H1 (cell line): ENCODE results near the gene PSMD13. TPM values are rescaled to one million over a fixed set of nuclear protein-coding genes. Genes with fewer than 3 reads are reported as not detected.

Source experiments
- CTCF ChIA-PET: fragments of 300-600 bp; sonication (Branson Sonifier 250); formaldehyde crosslinking; loops from one replicate; lab custom pipeline; 2021; ENCODE audit not compliant: partially characterized antibody; lab: Charles Lee
- POLR2A ChIA-PET: fragments of 300-600 bp; sonication (Branson Sonifier 250); formaldehyde crosslinking; loops from one replicate; lab custom pipeline; 2021; ENCODE audit warnings: inconsistent platforms; ENCODE audit not compliant: partially characterized antibody; lab: Charles Lee
- DNase-seq, 2 experiments: peaks; one replicate each; pipeline versions ENCODE4 v3.0.0 to v3.0.0-alpha.2; 2010 to 2022; ENCODE audit warnings: low spot score in 2 of 2, low read depth in 1 of 2, mixed read lengths in 1 of 2
- FAIRE-seq: peaks from 2 replicates; lab custom pipeline; 2011; peaks lifted over from hg19 to GRCh38; lab: Jason Lieb, UNC
- H2AFZ ChIP-seq: 2 replicates; pipeline ENCODE4 v1.8.1; 2012; ENCODE audit warnings: low read length, inconsistent platforms
- H2AK5ac ChIP-seq: 2 replicates; pipeline ENCODE4 v1.6.1; 2013; ENCODE audit warnings: low read depth, low read length
- H2BK120ac ChIP-seq: replicated peaks from 2 replicates; pipeline ENCODE3; 2013; ENCODE audit warnings: low read depth, low read length, inconsistent platforms
- H2BK12ac ChIP-seq: 2 replicates; pipeline ENCODE4 v1.6.1; 2013; ENCODE audit warnings: low read depth, low read length
- H2BK15ac ChIP-seq: 2 replicates; pipeline ENCODE4 v1.6.1; 2013; ENCODE audit warnings: low read length
- H2BK20ac ChIP-seq: 2 replicates; pipeline ENCODE4 v1.6.1; 2013; ENCODE audit warnings: low read length
- H2BK5ac ChIP-seq: 2 replicates; pipeline ENCODE4 v1.6.1; 2013; ENCODE audit warnings: low read depth, low read length
- H3K14ac ChIP-seq: 2 replicates; pipeline ENCODE4 v1.6.1; 2013; ENCODE audit warnings: inconsistent platforms; ENCODE audit not compliant: insufficient read length
- H3K18ac ChIP-seq: 2 replicates; pipeline ENCODE4 v1.6.1; 2013; ENCODE audit warnings: low read length; ENCODE audit errors: extremely low read depth
- H3K23ac ChIP-seq: 2 replicates; pipeline ENCODE4 v1.6.1; 2013; ENCODE audit warnings: inconsistent platforms; ENCODE audit not compliant: insufficient read length
- H3K23me2 ChIP-seq: 2 replicates; pipeline ENCODE4 v1.6.1; 2013; ENCODE audit warnings: low read depth, low read length
- H3K27ac ChIP-seq: 2 replicates; pipeline ENCODE4 v1.6.1; 2011; ENCODE audit warnings: low read depth, low read length, inconsistent platforms
- H3K27me3 ChIP-seq, 4 experiments: replicated peaks in 1 of 4; 1 replicate in 1 of 4; 2 replicates in 3 of 4; pipeline versions ENCODE4 v1.6.1 to v1.8.1; 2011 to 2013; ENCODE audit warnings: low read length in 3 of 4, mild to moderate bottlenecking in 3 of 4, inconsistent platforms in 2 of 4, mixed read lengths in 2 of 4, moderate library complexity in 1 of 4; ENCODE audit not compliant: control insufficient read depth in 3 of 4, insufficient read depth in 3 of 4; ENCODE audit errors: extremely low read depth in 1 of 4
- H3K36me3 ChIP-seq, 4 experiments: 2 replicates each; pipeline versions ENCODE4 v1.6.1 to v1.8.1; 2011 to 2013; ENCODE audit warnings: mild to moderate bottlenecking in 4 of 4, low read length in 3 of 4, moderate library complexity in 2 of 4, control low read depth in 1 of 4, inconsistent platforms in 1 of 4; ENCODE audit not compliant: insufficient read depth in 4 of 4, control insufficient read depth in 2 of 4
- H3K4ac ChIP-seq: replicated peaks from 2 replicates; pipeline ENCODE3; 2013; ENCODE audit warnings: low read length, low read depth, mixed read lengths, inconsistent platforms; ENCODE audit not compliant: insufficient read length
- H3K4me1 ChIP-seq, 4 experiments: replicated peaks in 1 of 4; 1 replicate in 1 of 4; 2 replicates in 3 of 4; pipeline versions ENCODE4 v1.6.1 to v1.8.1; 2011 to 2013; ENCODE audit warnings: low read length in 3 of 4, inconsistent platforms in 2 of 4, mixed read lengths in 1 of 4; ENCODE audit not compliant: insufficient read depth in 4 of 4, control insufficient read depth in 3 of 4
- H3K4me2 ChIP-seq, 2 experiments: 2 replicates each; pipeline versions ENCODE4 v1.6.1 to v1.8.1; 2011 to 2013; ENCODE audit warnings: low read depth in 2 of 2, low read length in 2 of 2, control low read depth in 1 of 2, inconsistent platforms in 1 of 2, mild to moderate bottlenecking in 1 of 2; ENCODE audit not compliant: insufficient read depth in 1 of 2
- H3K4me3 ChIP-seq, 4 experiments: fragments of 200-600, 300-600 bp in 1 of 4; sonication (generic), shearing (Covaris generic), sonication (Bioruptor Twin) in 1 of 4; 2 replicates each; pipeline versions ENCODE4 v1.5.1 to v1.8.1; 2011 to 2016; ENCODE audit warnings: low read length in 4 of 4, low read depth in 3 of 4, control low read depth in 2 of 4, inconsistent platforms in 2 of 4, mild to moderate bottlenecking in 2 of 4, mixed read lengths in 1 of 4, moderate library complexity in 1 of 4; ENCODE audit not compliant: insufficient read depth in 2 of 4; ENCODE audit errors: extremely low read depth in 1 of 4
- H3K56ac ChIP-seq: replicated peaks from 2 replicates; pipeline ENCODE3; 2013; ENCODE audit warnings: low read depth, mild to moderate bottlenecking, mixed read lengths, low read length, inconsistent platforms; ENCODE audit not compliant: insufficient read length
- H3K79me1 ChIP-seq: 2 replicates; pipeline ENCODE4 v1.6.1; 2013; ENCODE audit warnings: low read depth, low read length, control low read depth
- H3K79me2 ChIP-seq, 2 experiments: 2 replicates each; pipeline versions ENCODE4 v1.6.1 to v1.8.1; 2012 to 2013; ENCODE audit warnings: low read length in 2 of 2, mild to moderate bottlenecking in 2 of 2, inconsistent platforms in 1 of 2; ENCODE audit not compliant: insufficient read depth in 2 of 2, control insufficient read depth in 1 of 2
- H3K9ac ChIP-seq, 4 experiments: replicated peaks in 1 of 4; 1 replicate in 1 of 4; 2 replicates in 3 of 4; pipeline versions ENCODE4 v1.6.1 to v1.8.1; 2011 to 2013; ENCODE audit warnings: low read depth in 3 of 4, low read length in 3 of 4, control low read depth in 2 of 4, mild to moderate bottlenecking in 2 of 4, moderate library complexity in 2 of 4, inconsistent platforms in 1 of 4; ENCODE audit errors: extremely low read depth in 1 of 4
- H3K9me3 ChIP-seq, 2 experiments: 2 replicates each; pipeline versions ENCODE4 v1.6.1 to v1.8.1; 2012 to 2013; ENCODE audit warnings: mild to moderate bottlenecking in 2 of 2, moderate library complexity in 2 of 2, control low read depth in 1 of 2, inconsistent platforms in 1 of 2, low read depth in 1 of 2, low read length in 1 of 2, mixed read lengths in 1 of 2; ENCODE audit not compliant: insufficient read depth in 2 of 2
- H4K20me1 ChIP-seq, 2 experiments: replicated peaks in 1 of 2; 2 replicates each; pipeline versions ENCODE3 to v1.8.1; 2011 to 2013; ENCODE audit warnings: inconsistent platforms in 2 of 2, low read length in 2 of 2, mild to moderate bottlenecking in 1 of 2; ENCODE audit not compliant: insufficient read depth in 2 of 2, control insufficient read depth in 1 of 2
- H4K5ac ChIP-seq: 2 replicates; pipeline ENCODE4 v1.6.1; 2013; ENCODE audit warnings: low read length, low read depth, mixed read lengths, inconsistent platforms; ENCODE audit not compliant: insufficient read length
- H4K8ac ChIP-seq: 2 replicates; pipeline ENCODE4 v1.8.0; 2013; ENCODE audit warnings: mild to moderate bottlenecking, moderate library complexity, low read length, inconsistent platforms; ENCODE audit not compliant: insufficient read depth; ENCODE audit errors: extremely low read depth
- H4K91ac ChIP-seq: replicated peaks from 2 replicates; pipeline ENCODE3; 2013; ENCODE audit warnings: low read length, mixed read lengths, inconsistent platforms; ENCODE audit not compliant: insufficient read length
- BCL11A ChIP-seq, 2 experiments: IDR thresholded peaks; one replicate each; pipeline ENCODE4 v1.6.1; 2011; ENCODE audit warnings: low read depth in 2 of 2, low read length in 2 of 2, mild to moderate bottlenecking in 2 of 2
- CBX8 ChIP-seq: fragments of 300-800, 300-1000 bp; sonication (generic); IDR thresholded peaks from 2 replicates; pipeline ENCODE4 v1.7.1; 2016; ENCODE audit warnings: low read depth, low read length, borderline replicate concordance
- CREB1 ChIP-seq: IDR thresholded peaks from 2 replicates; pipeline ENCODE4 v1.6.1; 2012; ENCODE audit warnings: inconsistent platforms
- CTBP2 ChIP-seq: IDR thresholded peaks from 2 replicates; pipeline ENCODE4 v1.7.0; 2011; ENCODE audit warnings: borderline replicate concordance, mild to moderate bottlenecking, moderate library complexity, mixed read lengths, low read length; ENCODE audit not compliant: insufficient read depth, insufficient read length
- HDAC2 ChIP-seq, 2 experiments: fragments of 300-600 bp in 1 of 2; sonication (generic) in 1 of 2; IDR thresholded peaks; 2 replicates each; pipeline ENCODE4 v1.6.1; 2011 to 2012; ENCODE audit warnings: low read depth in 2 of 2, low read length in 2 of 2, mild to moderate bottlenecking in 2 of 2, moderate library complexity in 2 of 2, borderline replicate concordance in 1 of 2, inconsistent platforms in 1 of 2
- KDM5A ChIP-seq: fragments of 200-600 bp; IDR thresholded peaks from 2 replicates; pipeline ENCODE4 v1.7.1; 2012; ENCODE audit warnings: mild to moderate bottlenecking, low read length, inconsistent platforms, mixed read lengths
- MAX ChIP-seq: IDR thresholded peaks from 2 replicates; pipeline ENCODE4 v1.6.1; 2012; ENCODE audit warnings: inconsistent platforms
- RAD21 ChIP-seq, 2 experiments: IDR thresholded peaks in 1 of 2; conservative IDR thresholded peaks in 1 of 2; 2 replicates each; pipeline ENCODE4 v1.6.1; 2011; ENCODE audit warnings: low read depth in 2 of 2, low read length in 2 of 2, improper control_type of control experiment in 1 of 2, inconsistent platforms in 1 of 2, mild to moderate bottlenecking in 1 of 2, moderate library complexity in 1 of 2
- SIRT6 ChIP-seq: IDR thresholded peaks from one replicate; pipeline ENCODE4 v1.7.1; 2012; ENCODE audit warnings: low read length, inconsistent platforms
- SRF ChIP-seq: IDR thresholded peaks from 2 replicates; pipeline ENCODE4 v1.6.1; 2011; ENCODE audit warnings: mild to moderate bottlenecking, low read depth, low read length, moderate library complexity
- TCF12 ChIP-seq: IDR thresholded peaks from 2 replicates; pipeline ENCODE4 v1.6.1; 2011; ENCODE audit warnings: low read depth, mild to moderate bottlenecking, low read length
- USF2 ChIP-seq: IDR thresholded peaks from 2 replicates; pipeline ENCODE4 v1.6.1; 2011; ENCODE audit warnings: low read length, improper control_type of control experiment
- WGBS, 2 experiments: shearing (Covaris generic) in 1 of 2; methylation state at CpG; one replicate each; pipeline versions ENCODE4 v1.1.6 to v1.1.7; 2013 to 2015; ENCODE audit warnings: low lambda C conversion rate in 2 of 2, mixed read lengths in 2 of 2, inconsistent platforms in 1 of 2, low coverage in 1 of 2, missing lambda C conversion rate in 1 of 2; ENCODE audit not compliant: insufficient replicate concordance in 2 of 2, insufficient coverage in 1 of 2, insufficient read length in 1 of 2; ENCODE audit errors: extremely low coverage in 1 of 2, missing lambda C conversion rate in 1 of 2; 5-methylcytosine and 5-hydroxymethylcytosine counted together
- polyA plus RNA-seq, 7 experiments: library from polyadenylated mRNA; depleted of rRNA in 3 of 7; stranded (reverse) in 5 of 7; unstranded in 2 of 7; fragments of >200 nt in 5 of 7; fragments of 200-250 nt in 2 of 7; gene quantifications; 1 replicate in 5 of 7; 2 replicates in 1 of 7; 4 replicates in 1 of 7; pipeline versions ENCODE4 v1.2.1 to v1.2.3, GENCODE V29; 2011 to 2013; ENCODE audit warnings: missing spikeins in 2 of 7, mixed read lengths in 2 of 7
- total RNA-seq: library from RNA; stranded (reverse); fragmentation: NEBNext Ultra II Directional; extraction: Animal tissue kit (Norgen Biotek cat#: 25700); gene quantifications from 2 replicates; pipeline ENCODE4 v1.2.1, GENCODE V29; 2021

PSMD13 gene
- total and polyA plus RNA-seq, 2 of the 8 experiments (the other 6 are each of a cell fraction or from before 2014, with no cell fraction given) = 121 to 141 TPM

GRCh38 chr11:207863-208180, 29.0 kb upstream of the PSMD13 start:
- H2AFZ ChIP-seq = no peak overlapping the region
- H3K4me3 ChIP-seq = peak overlapping the region; percentile 85 to 89 (median 87)
- peak overlapping the region; percentile 78; the same call in 1 of the 2 replicates for H4K8ac ChIP-seq
- H3K79me1 ChIP-seq = peaks cover 11% of the 10 kb centered on the region
- peaks cover 21 to 42% (median 31%) of the 10 kb centered on the region in 4 experiments for H3K36me3 ChIP-seq
- H3K56ac ChIP-seq = peak overlapping the region; percentile 43
- H2BK15ac ChIP-seq = no peak overlapping the region
- H2BK20ac ChIP-seq = no peak overlapping the region
- POLR2A ChIA-PET = interaction anchor here (0.8 to 2.0 kb wide), 11 partner anchors 8 to 299 kb away, joined by 3 to 11 read pairs (median 4); partner anchors contain the start of genes RNH1 and SIRT3
- WGBS, 2 experiments = 1% methylated on average over 27 of the region's 27 CpGs; no CpG with 5 or more reads in 1 of the 2 experiments
- peaks cover 0 to 31% of the 10 kb centered on the region in 2 experiments; a peak in 3 of 4 replicates for H3K79me2 ChIP-seq
- H2BK5ac ChIP-seq = peak overlapping the region; percentile 47
- peaks cover 22% of the 10 kb centered on the region for H3K23me2 ChIP-seq
- H2BK120ac ChIP-seq = no peak overlapping the region
- H4K91ac ChIP-seq = no peak overlapping the region
- H2BK12ac ChIP-seq = 0 out of 2 replicates have a peak overlapping the region, but pooled peaks have one; percentile 52
- no peak overlapping the region for H4K5ac ChIP-seq
- peak overlapping the region; percentile 74 for H3K27ac ChIP-seq
- no peaks in the 10 kb centered on the region for H3K27me3 ChIP-seq
- H3K14ac ChIP-seq = no peak overlapping the region
- peaks cover 0 to 34% of the 10 kb centered on the region in 2 experiments for H4K20me1 ChIP-seq
- no peak for DNase-seq
- peaks cover 0 to 23% (median 9%) of the 10 kb centered on the region in 4 experiments; a peak in 5 of 7 replicates for H3K4me1 ChIP-seq
- peak overlapping the region; percentile 51 to 76 (median 73) for H3K9ac ChIP-seq
- no peaks in the 10 kb centered on the region for H3K9me3 ChIP-seq
- H3K4me2 ChIP-seq = peak overlapping the region; percentile 97 to 100
- peak overlapping the region; percentile 88 for H3K18ac ChIP-seq
- FAIRE-seq = no peak
- peak overlapping the region; percentile 50 for H3K4ac ChIP-seq
- H2AK5ac ChIP-seq = no peak overlapping the region; the same call in 1 of the 2 replicates
- no peak overlapping the region for H3K23ac ChIP-seq
- CTCF ChIA-PET = interaction anchor here (1.0 to 1.3 kb wide), 3 partner anchors 11 to 156 kb away, joined by 3 to 6 read pairs (median 3); no protein-coding TSS in a partner anchor
- TF ChIP-seq KDM5A = no peak
- no peak for TF ChIP-seq MAX
- no peak for TF ChIP-seq HDAC2 (IDR thresholded peaks at IDR 0.05; ENCODE audit: borderline replicate concordance in 1 of 2, low read depth in 2 of 2, low read length in 2 of 2)
- no peak for TF ChIP-seq CTBP2
- TF ChIP-seq TCF12 = no peak
- TF ChIP-seq RAD21 (IDR thresholded peaks at IDR 0.05 in 1 of 2, conservative IDR thresholded peaks at IDR 0.05 in 1 of 2; ENCODE audit: low read depth in 2 of 2, low read length in 2 of 2) = no peak
- TF ChIP-seq SIRT6 = no peak
- TF ChIP-seq USF2 = no peak
- TF ChIP-seq BCL11A (IDR thresholded peaks at IDR 0.05; ENCODE audit: low read depth in 2 of 2, low read length in 2 of 2) = no peak
- TF ChIP-seq CBX8 = no peak
- no peak for TF ChIP-seq CREB1
- no peak for TF ChIP-seq SRF
